Measurements from ENCODE around the gene ITPR1.

The ITPR1 gene

GRCh38 chr3:4512895-4513616 lies 19.9 kb downstream of the ITPR1 start:
- TF ChIP-seq CTCF (conservative IDR thresholded peaks at IDR 0.05; ENCODE audit: low read length) (no peak), EZH2phosphoT487 (IDR thresholded peaks at IDR 0.05; ENCODE audit: borderline replicate concordance) (no peak)
- Histone ChIP-seq H3K4me2 (ENCODE audit: low read depth, low read length, poor library complexity, severe bottlenecking) (no peak overlapping the region), H3K9me2 (replicated peaks; ENCODE audit: low read depth, low read length) (no peaks in the 10 kb centered on the region), H3K9ac (ENCODE audit: low read depth, low read length, poor library complexity, severe bottlenecking) (no peak overlapping the region), H2AFZ (ENCODE audit: low read length) (no peak overlapping the region), H3K9me3 (ENCODE audit: insufficient read depth, low read depth, low read length) (no peaks in the 10 kb centered on the region), H3F3A (ENCODE audit: low read depth) (no peaks in the 10 kb centered on the region), H3K4me3 (ENCODE audit: low read length, poor library complexity, severe bottlenecking) (no peak overlapping the region), H3K36me3 (ENCODE audit: insufficient read depth, low read length) (no peaks in the 10 kb centered on the region; the same call in 1 of the 2 replicates), H3K79me2 (ENCODE audit: insufficient read depth, low read length) (peaks cover 72% of the 10 kb centered on the region), H4K20me1 (ENCODE audit: insufficient read depth, low read length, poor library complexity, severe bottlenecking) (no peaks in the 10 kb centered on the region), H3K4me1 (ENCODE audit: insufficient read depth, low read length, poor library complexity, severe bottlenecking) (peaks cover 33% of the 10 kb centered on the region), H3K27me3 (ENCODE audit: insufficient read depth, low read length, poor library complexity, severe bottlenecking) (no peaks in the 10 kb centered on the region)

GRCh38 chr3:4514321-4514720 lies 21.2 kb downstream of the ITPR1 start:
- Histone ChIP-seq H2AFZ (ENCODE audit: low read length) (no peak overlapping the region), H3K9me2 (replicated peaks; ENCODE audit: low read depth, low read length) (no peaks in the 10 kb centered on the region), H3K9me3 (ENCODE audit: insufficient read depth, low read depth, low read length) (no peaks in the 10 kb centered on the region), H3K79me2 (ENCODE audit: insufficient read depth, low read length) (peaks cover 63% of the 10 kb centered on the region; the same call in 1 of the 2 replicates), H3K9ac (ENCODE audit: low read depth, low read length, poor library complexity, severe bottlenecking) (no peak overlapping the region), H3K4me1 (ENCODE audit: insufficient read depth, low read length, poor library complexity, severe bottlenecking) (peaks cover 36% of the 10 kb centered on the region), H3K4me2 (ENCODE audit: low read depth, low read length, poor library complexity, severe bottlenecking) (no peak overlapping the region), H3K36me3 (ENCODE audit: insufficient read depth, low read length) (no peaks in the 10 kb centered on the region; the same call in 1 of the 2 replicates), H3K27me3 (ENCODE audit: insufficient read depth, low read length, poor library complexity, severe bottlenecking) (no peaks in the 10 kb centered on the region), H3K4me3 (ENCODE audit: low read length, poor library complexity, severe bottlenecking) (no peak overlapping the region), H4K20me1 (ENCODE audit: insufficient read depth, low read length, poor library complexity, severe bottlenecking) (no peaks in the 10 kb centered on the region), H3F3A (ENCODE audit: low read depth) (no peaks in the 10 kb centered on the region; the same call in 1 of the 2 replicates)
- TF ChIP-seq CTCF (conservative IDR thresholded peaks at IDR 0.05; ENCODE audit: low read length) (no peak), EZH2phosphoT487 (IDR thresholded peaks at IDR 0.05; ENCODE audit: borderline replicate concordance) (no peak)

- Histone ChIP-seq H3K4me3 (ENCODE audit: low read length, poor library complexity, severe bottlenecking) (no peak overlapping the region), H3F3A (ENCODE audit: low read depth) (no peaks in the 10 kb centered on the region; the same call in 1 of the 2 replicates), H3K4me2 (ENCODE audit: low read depth, low read length, poor library complexity, severe bottlenecking) (no peak overlapping the region), H3K36me3 (ENCODE audit: insufficient read depth, low read length) (no peaks in the 10 kb centered on the region; the same call in 1 of the 2 replicates), H3K9ac (ENCODE audit: low read depth, low read length, poor library complexity, severe bottlenecking) (peak overlapping the region; percentile 13), H3K9me3 (ENCODE audit: insufficient read depth, low read depth, low read length) (no peaks in the 10 kb centered on the region), H4K20me1 (ENCODE audit: insufficient read depth, low read length, poor library complexity, severe bottlenecking) (no peaks in the 10 kb centered on the region), H3K4me1 (ENCODE audit: insufficient read depth, low read length, poor library complexity, severe bottlenecking) (peaks cover 42% of the 10 kb centered on the region), H3K9me2 (replicated peaks; ENCODE audit: low read depth, low read length) (no peaks in the 10 kb centered on the region), H2AFZ (ENCODE audit: low read length) (no peak overlapping the region), H3K79me2 (ENCODE audit: insufficient read depth, low read length) (peaks cover 63% of the 10 kb centered on the region; the same call in 1 of the 2 replicates), H3K27me3 (ENCODE audit: insufficient read depth, low read length, poor library complexity, severe bottlenecking) (no peaks in the 10 kb centered on the region)
- no peak for TF ChIP-seq CTCF (conservative IDR thresholded peaks at IDR 0.05; ENCODE audit: low read length)
- no peak for TF ChIP-seq EZH2phosphoT487 (IDR thresholded peaks at IDR 0.05; ENCODE audit: borderline replicate concordance)
These were observed 21.8 kb downstream of the ITPR1 start for GRCh38 chr3:4514916-4515315.

All from Loucy (cell line).